Smooth muscle cell (in vitro differentiated cells): ENCODE data around the gene TMEM198. TPM values are rescaled to one million over a fixed set of nuclear protein-coding genes. Genes with fewer than 3 reads are reported as not detected.
A peak's percentile ranks its signal among the peaks of the same experiment; 100 is the strongest.

ENCODE experiments used
- DNase-seq: peaks from one replicate; lab custom pipeline; 2025; ENCODE audit not compliant: unreplicated experiment; lab: John Stamatoyannopoulos, UW
- H2AFZ ChIP-seq: fragments of 200-600 bp; sonication (generic); 2 replicates; pipeline ENCODE4 v1.6.0; 2016; ENCODE audit warnings: antibody characterized with exemption, low read depth, mild to moderate bottlenecking
- H3F3A ChIP-seq: fragments of 200-600 bp; sonication (generic); 2 replicates; pipeline ENCODE4 v1.6.0; 2017; ENCODE audit warnings: antibody characterized with exemption, low read depth
- H3K27ac ChIP-seq: fragments of 200-600 bp; sonication (generic); 2 replicates; pipeline ENCODE4 v1.5.1; 2016; ENCODE audit warnings: low read depth, mild to moderate bottlenecking
- H3K27me3 ChIP-seq: fragments of 200-600 bp; sonication (generic); 2 replicates; pipeline ENCODE4 v1.6.1; 2016; ENCODE audit warnings: low read depth, mild to moderate bottlenecking
- H3K36me3 ChIP-seq: fragments of 200-600 bp; sonication (generic); 2 replicates; pipeline ENCODE4 v1.5.1; 2016; ENCODE audit warnings: low read depth
- H3K4me1 ChIP-seq: fragments of 200-600 bp; sonication (generic); 2 replicates; pipeline ENCODE4 v1.5.1; 2016; ENCODE audit warnings: low read depth
- H3K4me2 ChIP-seq: fragments of 200-600 bp; sonication (generic); 2 replicates; pipeline ENCODE4 v1.6.0; 2016; ENCODE audit warnings: mild to moderate bottlenecking
- H3K4me3 ChIP-seq: fragments of 200-600 bp; sonication (generic); 2 replicates; pipeline ENCODE4 v1.5.1; 2016; ENCODE audit warnings: mild to moderate bottlenecking
- H3K79me2 ChIP-seq: fragments of 200-600 bp; sonication (generic); 2 replicates; pipeline ENCODE4 v1.6.0; 2016; ENCODE audit warnings: low read depth, mild to moderate bottlenecking
- H3K9ac ChIP-seq: fragments of 200-600 bp; sonication (generic); 2 replicates; pipeline ENCODE4 v1.6.0; 2016; ENCODE audit warnings: low read depth
- H3K9me3 ChIP-seq: fragments of 200-600 bp; sonication (generic); replicated peaks from 2 replicates; pipeline ENCODE4 v1.5.1; 2016; ENCODE audit warnings: low read depth
- H4K20me1 ChIP-seq: fragments of 200-600 bp; sonication (generic); 2 replicates; pipeline ENCODE4 v1.6.0; 2016; ENCODE audit warnings: low read depth
- CTCF ChIP-seq: fragments of 200-600 bp; sonication (generic); IDR thresholded peaks from 2 replicates; pipeline ENCODE4 v1.5.1; 2017; ENCODE audit warnings: borderline replicate concordance, mild to moderate bottlenecking, antibody characterized with exemption; ENCODE audit not compliant: insufficient read depth, poor library complexity, severe bottlenecking
- WGBS: methylation state at CpG from one replicate; pipeline ENCODE4 v1.1.7; 2016; ENCODE audit warnings: low lambda C conversion rate; 5-methylcytosine and 5-hydroxymethylcytosine counted together
- polyA plus RNA-seq: library from polyadenylated mRNA; unstranded; fragments of >200 nt; fragmentation: Nextera tagmentation; extraction: Ambion mirVana; gene quantifications from 2 replicates; pipeline ENCODE4 v1.2.1, GENCODE V29; 2016
- total RNA-seq: library from RNA; depleted of rRNA; stranded (reverse); fragments of >200 nt; gene quantifications from 2 replicates; pipeline ENCODE4 v1.2.3, GENCODE V29; 2014

The TMEM198 gene
- total and polyA plus RNA-seq, 2 experiments from 2014 or later: 3.3 to 6.9 TPM

GRCh38 chr2:219575566-219576504 is 32.0 kb downstream of the TMEM198 start:
- H3K79me2 ChIP-seq: no peaks in the 10 kb centered on the region
- peaks cover 30% of the 10 kb centered on the region for H3K4me1 ChIP-seq
- 92% methylated on average over 6 of the region's 6 CpGs for WGBS
- no peak overlapping the region for H3K4me3 ChIP-seq
- H3K9me3 ChIP-seq: no peaks in the 10 kb centered on the region
- DNase-seq: no peak
- H2AFZ ChIP-seq: no peak overlapping the region
- no peak for TF ChIP-seq CTCF
- H3K36me3 ChIP-seq: no peaks in the 10 kb centered on the region
- H4K20me1 ChIP-seq: no peaks in the 10 kb centered on the region
- no peak overlapping the region for H3K9ac ChIP-seq
- no peaks in the 10 kb centered on the region for H3F3A ChIP-seq
- no peak overlapping the region for H3K4me2 ChIP-seq
- no peak overlapping the region for H3K27ac ChIP-seq
- H3K27me3 ChIP-seq: no peaks in the 10 kb centered on the region

GRCh38 chr2:219576505-219577388 is 32.9 kb downstream of the TMEM198 start:
- Histone ChIP-seq H3K27me3 (no peaks in the 10 kb centered on the region), H3K79me2 (no peaks in the 10 kb centered on the region), H3K9ac (no peak overlapping the region), H3K4me1 (peaks cover 27% of the 10 kb centered on the region), H3K36me3 (no peaks in the 10 kb centered on the region), H3K27ac (no peak overlapping the region), H4K20me1 (no peaks in the 10 kb centered on the region), H2AFZ (peak overlapping the region; percentile 53), H3F3A (no peaks in the 10 kb centered on the region), H3K9me3 (no peaks in the 10 kb centered on the region), H3K4me3 (no peak overlapping the region), H3K4me2 (peak overlapping the region; percentile 76)
- TF ChIP-seq CTCF: no peak
- 24% methylated on average over 15 of the region's 15 CpGs for WGBS
- DNase-seq: no peak

- Histone ChIP-seq H3K27ac (peak overlapping the region; percentile 1), H3K4me2 (no peak overlapping the region), H3K27me3 (no peaks in the 10 kb centered on the region), H2AFZ (peak overlapping the region; percentile 5), H3K79me2 (no peaks in the 10 kb centered on the region), H3K36me3 (no peaks in the 10 kb centered on the region), H3K4me1 (peaks cover 22% of the 10 kb centered on the region), H3K4me3 (no peak overlapping the region), H3K9me3 (no peaks in the 10 kb centered on the region), H3K9ac (no peak overlapping the region), H3F3A (no peaks in the 10 kb centered on the region), H4K20me1 (no peaks in the 10 kb centered on the region)
- no peak for DNase-seq
- no peak for TF ChIP-seq CTCF
- 66% methylated on average over 8 of the region's 8 CpGs for WGBS
These were observed 35.2 kb downstream of the TMEM198 start for GRCh38 chr2:219578811-219579613.
